CD4-positive, alpha-beta T cell treated with Interferon gamma for 1 hour (primary cell): ENCODE data around the gene ADPRHL1.
A peak's percentile ranks its signal among the peaks of the same experiment; 100 is the strongest.

Source experiments
- DNase-seq: peaks from one replicate; pipeline ENCODE4 v3.0.0-alpha.2; 2020

The ADPRHL1 gene

GRCh38 chr13:113452942-113453901 is at the start of gene ADPRHL1:
Gene ADPRHL1, minus strand, starts transcription at chr13:113453488. Its CDS starts 51 bp downstream, at chr13:113453437.
- no peak for DNase-seq

- DNase-seq = no peak
Observed at GRCh38 chr13:113502686-113503085, 49.4 kb upstream of the ADPRHL1 start.

GRCh38 chr13:113500530-113501265 is 47.4 kb upstream of the ADPRHL1 start:
- DNase-seq = no peak

GRCh38 chr13:113499936-113500335 is 46.6 kb upstream of the ADPRHL1 start:
- DNase-seq = no peak

DNA sequence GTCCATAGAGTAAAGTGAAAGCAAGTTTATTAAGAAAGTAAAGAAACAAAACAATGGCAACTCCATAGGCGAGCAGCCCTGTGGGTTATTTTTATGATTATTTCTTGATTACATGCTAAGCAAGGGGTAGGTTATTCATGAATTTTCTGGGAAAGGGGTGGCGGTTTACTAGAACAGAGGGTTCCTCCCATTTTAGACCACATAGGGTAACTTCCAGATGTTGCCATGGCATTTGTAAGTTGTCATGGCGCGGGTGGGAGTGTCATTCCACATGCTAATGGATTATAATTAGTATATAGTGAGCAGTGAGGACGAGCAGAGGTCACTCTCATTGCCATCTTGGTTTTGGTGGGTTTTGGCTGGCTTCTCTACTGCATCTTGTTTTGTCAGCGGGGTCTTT is 45.6 kb upstream of the ADPRHL1 start:
- no peak for DNase-seq

- DNase-seq = no peak
Observed at GRCh38 chr13:113497217-113497616, 43.9 kb upstream of the ADPRHL1 start.

DNA sequence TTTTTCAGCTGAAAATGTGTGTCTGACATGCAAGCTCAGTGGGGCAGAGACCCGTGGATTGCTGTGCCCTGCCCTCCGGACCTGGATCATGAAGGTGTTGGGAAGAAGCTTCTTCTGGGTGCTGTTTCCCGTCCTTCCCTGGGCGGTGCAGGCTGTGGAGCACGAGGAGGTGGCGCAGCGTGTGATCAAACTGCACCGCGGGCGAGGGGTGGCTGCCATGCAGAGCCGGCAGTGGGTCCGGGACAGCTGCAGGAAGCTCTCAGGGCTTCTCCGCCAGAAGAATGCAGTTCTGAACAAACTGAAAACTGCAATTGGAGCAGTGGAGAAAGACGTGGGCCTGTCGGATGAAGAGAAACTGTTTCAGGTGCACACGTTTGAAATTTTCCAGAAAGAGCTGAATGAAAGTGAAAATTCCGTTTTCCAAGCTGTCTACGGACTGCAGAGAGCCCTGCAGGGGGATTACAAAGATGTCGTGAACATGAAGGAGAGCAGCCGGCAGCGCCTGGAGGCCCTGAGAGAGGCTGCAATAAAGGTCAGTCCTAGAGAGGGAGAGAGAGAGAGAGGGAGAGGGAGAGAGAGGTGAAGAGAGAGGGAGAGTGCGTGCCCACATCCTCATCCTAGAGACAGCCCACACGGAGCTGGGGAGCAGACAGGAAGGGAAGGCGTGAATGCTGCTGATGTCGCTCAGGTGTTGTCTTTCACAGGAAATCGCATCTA is 42.4 kb upstream of the ADPRHL1 start:
- no peak for DNase-seq

DNA sequence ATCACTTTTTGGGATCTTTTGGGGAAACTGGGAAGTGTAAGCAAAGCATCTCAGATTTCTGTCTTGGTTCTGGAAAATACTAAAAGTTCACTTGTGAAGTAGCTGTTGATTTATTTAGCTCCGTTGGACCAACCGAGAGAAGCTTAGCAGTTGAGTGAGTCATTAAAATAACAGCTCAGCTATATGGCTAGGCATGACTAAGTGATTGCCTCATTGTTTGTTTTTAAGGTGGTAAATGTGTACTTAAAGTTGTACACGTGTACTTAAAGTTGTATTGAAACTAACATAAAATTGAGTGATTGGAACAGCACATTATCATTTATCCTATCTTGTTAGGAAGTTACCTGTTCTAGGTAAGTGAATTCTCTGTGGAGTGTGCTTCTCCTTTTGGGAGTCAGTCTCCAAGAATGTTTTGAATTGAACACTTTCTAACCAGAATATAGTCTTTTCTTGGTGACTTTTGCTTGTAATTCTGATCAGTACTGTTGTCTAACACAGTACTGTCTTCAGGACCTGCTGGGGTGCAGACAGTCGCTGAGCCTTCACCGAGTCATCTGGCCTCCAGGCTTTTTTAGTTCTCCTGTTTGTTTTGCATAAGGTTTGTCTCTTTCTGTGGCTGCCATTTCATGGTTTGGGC is 40.1 kb upstream of the ADPRHL1 start:
- DNase-seq = no peak

DNA sequence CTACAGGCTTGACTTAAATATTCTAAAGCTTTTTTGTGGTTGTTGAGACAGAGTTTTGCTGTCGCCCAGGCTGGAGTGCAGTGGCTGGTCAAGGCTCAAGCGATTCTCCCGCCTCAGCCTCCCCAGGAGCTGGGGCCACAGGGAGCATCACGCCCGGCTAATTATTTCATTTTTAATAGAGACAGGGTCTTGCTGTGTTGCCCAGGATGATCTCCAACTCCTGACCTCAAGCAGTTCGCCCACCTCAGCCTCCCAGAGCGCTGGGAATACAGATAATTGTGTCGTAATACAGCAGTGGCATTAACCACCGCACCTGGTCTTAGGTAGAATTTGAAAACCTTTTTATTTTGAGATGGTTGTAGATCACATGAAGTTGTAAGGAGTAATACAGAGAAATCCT is 38.7 kb upstream of the ADPRHL1 start:
- DNase-seq = no peak

DNA sequence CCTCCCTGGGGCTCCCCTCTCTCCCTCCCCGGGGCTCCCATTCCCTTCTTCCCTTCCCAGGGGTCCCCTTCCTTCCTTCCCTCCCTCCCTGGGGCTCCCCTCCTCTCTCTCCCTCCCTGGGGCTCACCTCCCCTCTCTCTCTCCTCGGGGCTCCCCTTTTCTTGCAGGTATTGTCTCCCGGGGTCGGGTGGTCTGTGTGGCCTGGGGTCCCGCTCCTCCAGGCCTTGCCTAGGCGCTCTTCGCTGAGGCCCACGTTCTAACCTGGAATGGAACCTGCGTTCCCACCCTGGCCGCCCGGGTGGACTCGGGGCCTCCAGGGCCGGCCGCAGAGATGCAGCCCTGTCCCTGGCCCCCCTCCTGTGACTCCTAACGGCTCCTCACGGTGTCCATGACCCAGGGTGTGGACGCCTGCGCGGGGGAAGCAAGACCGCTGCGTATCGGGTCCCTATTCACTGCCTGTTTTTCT is 38.2 kb upstream of the ADPRHL1 start:
- DNase-seq = no peak

DNA sequence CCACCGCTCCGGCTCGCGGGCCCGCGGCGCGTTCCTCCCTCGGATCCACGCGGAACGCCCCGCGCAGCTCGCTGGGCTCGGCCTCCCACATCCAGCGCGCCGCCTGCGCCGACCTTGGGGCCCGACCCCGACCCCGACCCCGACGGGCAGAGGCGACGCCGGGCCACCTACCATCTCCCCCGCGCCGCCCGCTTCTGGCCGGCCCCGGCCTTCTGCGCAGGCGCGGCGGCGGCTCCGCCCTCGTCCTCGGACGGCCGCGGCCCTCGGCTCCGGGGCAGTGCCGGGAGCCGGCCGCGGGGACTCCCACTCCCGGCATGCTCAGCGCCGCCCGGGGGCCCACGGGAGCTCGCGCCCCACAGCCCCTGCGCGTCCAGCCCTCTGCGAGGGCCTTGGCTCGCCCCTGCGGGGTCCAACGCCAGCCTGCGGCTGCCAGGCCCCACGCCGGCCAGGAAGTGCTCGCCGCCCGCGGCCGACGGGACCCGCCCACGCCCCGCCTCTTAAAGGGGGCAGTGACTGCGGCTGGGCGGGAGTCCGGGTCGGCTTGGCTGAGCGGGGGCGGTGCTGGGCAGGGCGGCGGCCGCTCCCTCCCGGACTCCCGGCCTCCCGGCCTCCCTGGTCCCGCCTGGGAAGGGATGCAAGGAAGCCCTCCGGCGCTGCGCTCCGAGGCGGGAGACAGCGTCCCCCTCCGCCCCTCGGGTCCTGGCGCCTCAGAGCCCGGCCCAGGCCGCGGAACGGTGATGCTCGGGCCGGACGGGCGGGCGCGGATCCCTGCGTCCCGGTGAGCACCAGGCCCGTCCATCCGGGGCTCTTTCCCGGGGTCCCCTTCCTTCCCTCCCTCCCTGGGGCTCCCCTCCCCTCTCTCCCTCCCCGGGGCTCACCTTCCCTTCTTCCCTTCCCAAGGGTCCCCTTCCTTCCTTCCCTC is 37.5 kb upstream of the ADPRHL1 start, which contains the start of gene DCUN1D2:
Gene DCUN1D2, minus strand, starts transcription at position 216 of the 922 bp plus-strand sequence. Its CDS starts 42 bp downstream, at position 174.
- DNase-seq = peak; percentile 87

GRCh38 chr13:113489549-113490495 is 36.5 kb upstream of the ADPRHL1 start:
- peak; percentile 14 for DNase-seq

DNA sequence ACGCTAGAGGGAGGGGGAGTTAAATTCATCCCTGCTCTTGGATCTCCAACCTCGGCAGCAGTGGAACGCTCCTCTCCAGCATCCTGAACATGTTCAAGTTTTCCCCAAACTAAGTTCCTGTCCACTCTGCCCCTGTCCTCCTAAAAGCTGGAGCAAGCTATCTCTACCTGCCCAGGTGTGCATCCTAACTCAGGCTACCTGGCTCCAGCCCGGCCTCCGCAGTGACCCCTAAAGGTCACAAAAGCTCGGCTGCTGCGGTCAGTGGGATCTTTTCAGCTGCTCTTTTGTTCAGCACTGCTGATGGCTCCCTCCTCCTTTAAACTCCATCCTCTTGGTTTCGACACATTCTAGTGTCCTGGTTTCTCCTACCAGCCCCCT is 35.9 kb upstream of the ADPRHL1 start:
- DNase-seq = no peak

- no peak for DNase-seq
Observed at GRCh38 chr13:113488283-113488682, 35.0 kb upstream of the ADPRHL1 start.

- DNase-seq = no peak
Observed at GRCh38 chr13:113486698-113487097, 33.4 kb upstream of the ADPRHL1 start.

- DNase-seq = no peak
Observed at GRCh38 chr13:113485545-113485944, 32.3 kb upstream of the ADPRHL1 start.

DNA sequence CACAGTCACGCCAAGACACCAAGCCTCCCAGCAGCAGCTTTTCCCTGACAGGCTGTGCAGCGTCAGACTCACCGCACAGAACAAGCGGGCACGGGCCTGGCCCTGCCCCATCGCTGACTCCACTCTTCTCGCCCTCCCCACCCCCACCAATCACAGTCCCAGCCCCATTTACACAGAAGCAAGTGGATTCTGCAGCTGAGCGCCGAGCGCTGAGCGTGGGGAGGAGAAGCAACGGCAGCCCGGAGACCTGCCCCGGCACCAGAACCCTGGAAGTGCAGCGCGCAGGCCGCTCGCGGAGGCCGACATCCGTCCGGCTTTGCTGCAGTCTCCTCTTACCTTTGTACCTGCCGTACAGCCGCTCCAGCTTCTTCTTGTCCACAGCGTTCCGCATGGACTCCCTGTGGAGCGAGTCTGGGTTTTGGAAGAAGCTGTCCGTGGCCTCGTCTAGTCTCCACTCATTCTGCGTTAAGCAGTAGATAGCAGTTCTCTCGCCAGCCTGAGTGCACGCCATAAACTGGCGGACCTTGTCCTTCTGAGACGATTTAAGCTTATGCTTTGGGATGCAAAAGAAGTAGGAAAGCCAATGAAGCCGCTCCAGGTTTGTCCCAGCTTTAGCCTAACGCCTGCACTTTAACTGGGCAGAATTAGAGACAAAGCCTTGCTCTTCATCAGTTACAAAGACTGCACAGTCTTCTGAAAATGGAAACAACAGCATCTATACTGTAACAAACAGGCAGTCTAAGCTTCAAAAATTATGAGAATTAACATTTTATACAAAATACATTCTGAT is 30.4 kb upstream of the ADPRHL1 start:
- DNase-seq = no peak

GRCh38 chr13:113483081-113483480 is 29.8 kb upstream of the ADPRHL1 start:
- no peak for DNase-seq

DNA sequence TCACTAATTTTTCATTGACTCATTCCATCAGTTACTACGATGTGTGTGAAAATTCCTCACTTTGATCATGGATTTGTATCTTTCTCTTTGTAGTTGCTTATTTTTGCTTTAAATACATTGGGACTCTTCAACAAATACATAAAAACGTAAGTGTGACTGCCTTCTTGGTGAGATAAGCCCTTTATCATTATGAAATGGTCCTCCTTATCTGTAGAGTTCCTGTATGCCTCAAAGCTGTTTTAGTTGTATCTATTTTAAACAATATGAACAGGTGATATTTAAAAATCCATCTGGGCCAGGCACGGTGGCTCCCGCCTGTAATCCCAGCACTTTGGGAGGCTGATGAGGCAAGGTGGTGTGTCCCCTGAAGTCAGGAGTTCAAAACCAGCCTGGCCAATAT is 25.9 kb upstream of the ADPRHL1 start:
- no peak for DNase-seq
